GM23338 (cell line): ENCODE results near the gene BANK1. TPM values are rescaled to one million over a fixed set of nuclear protein-coding genes. Genes with fewer than 3 reads are reported as not detected.

ENCODE experiments used
- ATAC-seq: fragments of 200-7000 bp; cut with Tn5 transposase; 3 replicates; pipeline ENCODE4 v1.9.1; 2020
- DNase-seq: peaks from one replicate; pipeline ENCODE4 v3.0.0-alpha.2; 2015; ENCODE audit warnings: low spot score
- H2AFZ ChIP-seq: fragments of 200-600 bp; sonication (generic); 2 replicates; pipeline ENCODE4 v1.8.0; 2016; ENCODE audit warnings: antibody characterized with exemption, mild to moderate bottlenecking, moderate library complexity
- H3F3A ChIP-seq: fragments of 200-600 bp; sonication (generic); replicated peaks from 2 replicates; pipeline ENCODE4 v1.8.0; 2017; ENCODE audit warnings: antibody characterized with exemption, mixed run types, low read depth
- H3K27ac ChIP-seq: fragments of 200-600 bp; sonication (generic); 2 replicates; pipeline ENCODE4 v1.6.1; 2016; ENCODE audit warnings: low read depth
- H3K27me3 ChIP-seq: fragments of 200-600 bp; sonication (generic); 2 replicates; pipeline ENCODE4 v1.8.0; 2016; ENCODE audit warnings: mild to moderate bottlenecking, mixed run types, moderate library complexity; ENCODE audit not compliant: insufficient read depth
- H3K36me3 ChIP-seq: fragments of 200-600 bp; sonication (generic); 2 replicates; pipeline ENCODE4 v1.8.0; 2016; ENCODE audit warnings: mild to moderate bottlenecking; ENCODE audit not compliant: insufficient read depth
- H3K4me1 ChIP-seq: fragments of 200-600 bp; sonication (generic); 2 replicates; pipeline ENCODE4 v1.8.0; 2016; ENCODE audit warnings: mild to moderate bottlenecking, moderate library complexity; ENCODE audit not compliant: insufficient read depth
- H3K4me2 ChIP-seq: fragments of 200-600 bp; sonication (generic); 2 replicates; pipeline ENCODE4 v1.7.1; 2017; ENCODE audit warnings: mixed run types
- H3K4me3 ChIP-seq: fragments of 200-600 bp; sonication (generic); 2 replicates; pipeline ENCODE4 v1.6.1; 2016; ENCODE audit warnings: mixed run types
- H3K79me2 ChIP-seq: fragments of 200-600 bp; sonication (generic); replicated peaks from 2 replicates; pipeline ENCODE4 v1.8.0; 2017; ENCODE audit warnings: mild to moderate bottlenecking; ENCODE audit not compliant: insufficient read depth
- H3K9me2 ChIP-seq: fragments of 200-600 bp; sonication (generic); 2 replicates; pipeline ENCODE4 v1.8.0; 2017; ENCODE audit not compliant: insufficient read depth
- H4K20me1 ChIP-seq: fragments of 200-600 bp; sonication (generic); replicated peaks from 2 replicates; pipeline ENCODE4 v1.8.0; 2017; ENCODE audit warnings: mild to moderate bottlenecking; ENCODE audit not compliant: insufficient read depth
- H3K27ac Mint-ChIP-seq: 2 replicates; pipeline ENCODE4 v1.8.0; 2020; ENCODE audit warnings: inconsistent platforms, mild to moderate bottlenecking, moderate library complexity, mixed read lengths
- H3K27me3 Mint-ChIP-seq: 3 replicates; pipeline ENCODE4 v1.8.0; 2022; ENCODE audit warnings: low read depth, mild to moderate bottlenecking, moderate library complexity, mixed read lengths, inconsistent platforms; ENCODE audit not compliant: insufficient read depth, poor library complexity
- H3K36me3 Mint-ChIP-seq: 3 replicates; pipeline ENCODE4 v1.8.0; 2021; ENCODE audit warnings: low read depth, mild to moderate bottlenecking, inconsistent platforms, moderate library complexity, mixed read lengths
- H3K4me1 Mint-ChIP-seq: 3 replicates; pipeline ENCODE4 v1.8.0; 2020; ENCODE audit warnings: mild to moderate bottlenecking, inconsistent platforms, mixed read lengths
- H3K4me3 Mint-ChIP-seq: 3 replicates; pipeline ENCODE4 v1.8.0; 2021; ENCODE audit warnings: moderate library complexity, mild to moderate bottlenecking, inconsistent platforms, mixed read lengths
- H3K9me3 Mint-ChIP-seq: 3 replicates; pipeline ENCODE4 v1.8.0; 2020; ENCODE audit warnings: moderate library complexity, mild to moderate bottlenecking, inconsistent platforms, mixed read lengths
- CREB1 ChIP-seq: fragments of 250-450 bp; sonication (Bioruptor Pico); IDR thresholded peaks from 2 replicates; pipeline ENCODE4 v1.5.0; 2020; ENCODE audit warnings: low read depth, mild to moderate bottlenecking, moderate library complexity
- CTCF ChIP-seq, 2 experiments: fragments of 200-600 bp in 1 of 2; sonication (generic) in 1 of 2; conservative IDR thresholded peaks; 2 replicates each; pipeline versions ENCODE4 v1.5.1 to v1.6.1; 2016 to 2017; ENCODE audit warnings: antibody characterized with exemption in 2 of 2, low read depth in 2 of 2, mild to moderate bottlenecking in 2 of 2, moderate library complexity in 1 of 2
- EZH2 ChIP-seq: fragments of 200-600 bp; sonication (generic); IDR thresholded peaks from one replicate; pipeline ENCODE4 v1.8.0; 2017; ENCODE audit warnings: antibody characterized with exemption, mild to moderate bottlenecking, low read depth; ENCODE audit not compliant: unreplicated experiment
- polyA plus RNA-seq: library from polyadenylated mRNA; unstranded; fragments of >200 nt; fragmentation: Nextera tagmentation; extraction: Ambion mirVana; gene quantifications from 2 replicates; pipeline ENCODE4 v1.2.1, GENCODE V29; 2016
- total RNA-seq: library from RNA; depleted of rRNA; stranded (reverse); fragments of >200 nt; shearing (Covaris generic); gene quantifications from 2 replicates; pipeline ENCODE4 v1.2.3, GENCODE V29; 2014
- TF ChIP-seq, protein P1 (sequence below): IDR thresholded peaks from 2 replicates; pipeline ENCODE4 v1.6.1; 2016; ENCODE audit warnings: antibody characterized with exemption

The BANK1 gene
- total and polyA plus RNA-seq, 2 experiments from 2014 or later = 0.86 to 0.87 TPM

- H3K9me3 Mint-ChIP-seq = no peaks in the 10 kb centered on the region; the same call in 2 of the 3 replicates
These were observed 202.7 kb downstream of the BANK1 start for GRCh38 chr4:101993002-101993841.

DNA sequence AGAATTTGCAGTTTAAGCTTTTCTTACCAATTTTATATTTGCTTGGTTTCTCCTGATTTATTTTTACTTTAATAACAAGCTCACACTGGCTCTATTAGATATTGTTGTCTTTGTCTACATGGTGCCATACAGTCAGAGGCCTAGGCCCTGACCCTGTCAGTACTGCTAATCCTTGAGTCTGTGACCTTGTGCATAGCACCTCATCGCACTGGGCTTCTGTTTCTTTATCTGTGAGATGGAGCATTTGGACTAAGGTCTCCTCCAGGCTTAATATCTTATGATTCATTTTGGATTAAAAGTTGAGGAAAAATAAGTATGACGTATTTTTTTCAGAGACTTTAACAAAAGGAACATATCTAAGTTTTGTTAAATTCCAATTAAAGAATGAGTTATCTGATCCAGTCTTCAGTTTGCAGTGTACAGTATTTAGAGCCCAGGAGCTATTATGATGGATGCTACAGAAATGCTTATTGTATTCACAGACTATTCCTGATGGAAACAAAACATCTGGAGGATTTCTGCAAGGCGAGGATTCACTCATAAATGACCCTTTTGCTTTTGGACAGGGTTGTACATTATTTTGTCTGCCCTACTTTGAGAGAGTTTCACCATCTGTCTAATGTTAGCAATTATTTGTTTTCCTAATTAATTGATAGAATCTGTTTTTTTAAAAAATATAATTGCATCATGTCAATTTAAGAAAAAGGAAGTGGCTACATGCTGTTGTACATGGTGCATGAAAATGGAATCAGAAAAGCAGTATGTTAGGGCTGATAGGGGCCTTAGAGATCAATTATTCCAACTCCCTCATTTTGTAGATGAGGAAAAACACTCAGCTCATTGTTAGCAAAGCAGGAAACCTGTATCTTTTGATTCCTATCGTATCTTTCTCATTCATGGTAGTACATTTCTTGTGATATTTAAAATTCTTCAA is 203.6 kb downstream of the BANK1 start:
- TF ChIP-seq CREB1 (CRISPR knock-in tag) (no peak), EZH2 (no peak), CTCF (conservative IDR thresholded peaks at IDR 0.05; ENCODE audit: low read depth in 2 of 2) (no peak)
- TF ChIP-seq, protein P1, sequence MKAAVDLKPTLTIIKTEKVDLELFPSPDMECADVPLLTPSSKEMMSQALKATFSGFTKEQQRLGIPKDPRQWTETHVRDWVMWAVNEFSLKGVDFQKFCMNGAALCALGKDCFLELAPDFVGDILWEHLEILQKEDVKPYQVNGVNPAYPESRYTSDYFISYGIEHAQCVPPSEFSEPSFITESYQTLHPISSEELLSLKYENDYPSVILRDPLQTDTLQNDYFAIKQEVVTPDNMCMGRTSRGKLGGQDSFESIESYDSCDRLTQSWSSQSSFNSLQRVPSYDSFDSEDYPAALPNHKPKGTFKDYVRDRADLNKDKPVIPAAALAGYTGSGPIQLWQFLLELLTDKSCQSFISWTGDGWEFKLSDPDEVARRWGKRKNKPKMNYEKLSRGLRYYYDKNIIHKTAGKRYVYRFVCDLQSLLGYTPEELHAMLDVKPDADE = no peak
- Histone ChIP-seq H3K4me2 (no peak overlapping the region), H4K20me1 (no peaks in the 10 kb centered on the region), H2AFZ (no peak overlapping the region), H3K27me3 (no peaks in the 10 kb centered on the region), H3K4me1 (peaks cover 4% of the 10 kb centered on the region; the same call in 1 of the 2 replicates), H3K36me3 (no peaks in the 10 kb centered on the region), H3K4me3 (no peak overlapping the region), H3K27ac (no peak overlapping the region), H3K79me2 (no peaks in the 10 kb centered on the region), H3K9me2 (no peaks in the 10 kb centered on the region), H3F3A (no peaks in the 10 kb centered on the region)
- H3K36me3 Mint-ChIP-seq = no peaks in the 10 kb centered on the region
- no peak overlapping the region for H3K27ac Mint-ChIP-seq
- no peak for DNase-seq
- no peaks in the 10 kb centered on the region for H3K27me3 Mint-ChIP-seq
- H3K4me1 Mint-ChIP-seq = no peaks in the 10 kb centered on the region
- ATAC-seq = no peak
- H3K4me3 Mint-ChIP-seq = no peak overlapping the region
- no peaks in the 10 kb centered on the region; the same call in 2 of the 3 replicates for H3K9me3 Mint-ChIP-seq

More at GRCh38 chr4:101993002-101993841, 202.7 kb downstream of the BANK1 start:
- H4K20me1 ChIP-seq = no peaks in the 10 kb centered on the region
- no peaks in the 10 kb centered on the region for H3F3A ChIP-seq
- H3K36me3 ChIP-seq = no peaks in the 10 kb centered on the region
- no peaks in the 10 kb centered on the region for H3K79me2 ChIP-seq
- DNase-seq = no peak
- 0 out of 2 replicates have a peak overlapping the region, but pooled peaks have one; percentile 4 for H2AFZ ChIP-seq
- no peaks in the 10 kb centered on the region for H3K27me3 ChIP-seq
- H3K4me1 ChIP-seq = peaks cover 4% of the 10 kb centered on the region; the same call in 1 of the 2 replicates
- H3K4me3 ChIP-seq = no peak overlapping the region
- no peak overlapping the region for H3K4me2 ChIP-seq
- H3K27ac ChIP-seq = no peak overlapping the region
- no peak for TF ChIP-seq CREB1 (CRISPR knock-in tag)
- ATAC-seq = no peak
- H3K27me3 Mint-ChIP-seq = no peaks in the 10 kb centered on the region
- H3K4me1 Mint-ChIP-seq = no peaks in the 10 kb centered on the region
- no peak overlapping the region for H3K4me3 Mint-ChIP-seq
- H3K9me2 ChIP-seq = no peaks in the 10 kb centered on the region
- no peak overlapping the region for H3K27ac Mint-ChIP-seq
- H3K36me3 Mint-ChIP-seq = no peaks in the 10 kb centered on the region
